Peyer's patch (tissue), 4 donors: Measurements from ENCODE around the gene ANP32D.
"Not testable (repeated sequence)": the region's sequence is repeated elsewhere in the genome, so short reads cannot be mapped to it uniquely, and the experiment has no call there.

Source experiments
- CTCF ChIP-seq, 6 experiments: fragments of 450-650 bp in 4 of 6; fragments of 200-600 bp in 2 of 6; sonication (generic) in 1 of 6; IDR thresholded peaks; one replicate each; pipeline ENCODE4 v1.5.1; 2017 to 2019; ENCODE audit warnings: antibody characterized with exemption in 6 of 6, mild to moderate bottlenecking in 3 of 6, moderate library complexity in 1 of 6
- POLR2A ChIP-seq, 2 donors: fragments of 450-650 bp; IDR thresholded peaks; one replicate each; pipeline ENCODE4 v1.5.1; 2017; ENCODE audit warnings: antibody characterized with exemption in 2 of 2, mild to moderate bottlenecking in 2 of 2, moderate library complexity in 2 of 2

GRCh38 chr12:48489456-48489855 is 17.1 kb downstream of the ANP32D start:
- not testable (repeated sequence) for TF ChIP-seq CTCF, POLR2A (IDR thresholded peaks at IDR 0.05)
